Measurements from ENCODE around the gene CADPS.

CADPS gene

DNA sequence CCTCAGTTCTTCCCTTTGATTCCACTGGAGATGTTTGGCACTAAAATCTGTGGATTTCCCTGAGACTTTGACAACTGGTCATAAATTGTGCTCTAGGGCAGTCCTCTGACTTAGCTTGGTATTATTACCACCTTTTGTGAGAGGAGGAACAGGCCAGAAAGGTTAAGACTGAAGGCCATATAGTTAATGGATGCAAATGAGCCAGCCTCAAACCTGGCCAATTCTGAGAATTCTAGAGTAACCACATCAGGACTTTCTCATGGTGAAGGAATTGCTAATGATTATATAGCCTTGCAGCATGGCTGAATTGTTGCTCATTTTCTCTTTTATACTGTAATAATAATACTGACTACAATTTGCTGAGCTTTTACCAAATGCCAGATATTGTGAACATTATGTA, 162.5 kb downstream of the CADPS start:
- TF ChIP-seq YY1 (IDR thresholded peaks at IDR 0.05; ENCODE audit: insufficient read depth, insufficient read length) = no peak
- DNase-seq (ENCODE audit: low read depth, low spot score) = no peak
- H3K36me3 ChIP-seq (ENCODE audit: insufficient read depth, insufficient read length, low read length) = no peaks in the 10 kb centered on the region
- H3K4me3 ChIP-seq (ENCODE audit: insufficient read length, low read depth) = no peak overlapping the region
- H3K9ac ChIP-seq (ENCODE audit: insufficient read length, low read depth) = no peak overlapping the region
- no peaks in the 10 kb centered on the region for H3K9me3 ChIP-seq (ENCODE audit: insufficient read depth, low read length)
- no peaks in the 10 kb centered on the region for H3K4me1 ChIP-seq (ENCODE audit: insufficient read depth, insufficient read length)
- H3K27me3 ChIP-seq (ENCODE audit: insufficient read depth, insufficient read length) = no peaks in the 10 kb centered on the region

DNA sequence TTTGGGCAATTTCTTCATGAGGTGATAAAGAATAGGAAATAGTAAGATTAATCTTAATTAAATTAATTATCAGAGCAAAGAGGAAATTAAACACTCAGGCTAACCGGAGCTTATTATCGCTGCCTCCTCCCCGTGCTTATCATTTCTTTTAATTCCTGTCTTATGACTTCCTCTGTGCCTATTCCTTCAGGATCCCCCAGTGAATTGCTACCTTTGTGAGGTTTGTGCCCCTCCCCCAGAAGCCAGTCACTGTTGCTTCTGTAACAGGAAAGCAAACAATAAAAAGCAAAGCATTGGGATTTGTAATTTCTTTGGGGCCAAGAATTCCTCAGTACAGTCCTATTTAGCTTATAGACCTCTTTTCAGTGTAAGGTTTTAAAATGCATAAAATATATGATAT, 164.5 kb downstream of the CADPS start:
- Histone ChIP-seq H3K27me3 (ENCODE audit: insufficient read depth, insufficient read length) (no peaks in the 10 kb centered on the region), H3K36me3 (ENCODE audit: insufficient read depth, insufficient read length, low read length) (no peaks in the 10 kb centered on the region), H3K9ac (ENCODE audit: insufficient read length, low read depth) (no peak overlapping the region), H3K4me3 (ENCODE audit: insufficient read length, low read depth) (no peak overlapping the region), H3K4me1 (ENCODE audit: insufficient read depth, insufficient read length) (no peaks in the 10 kb centered on the region), H3K9me3 (ENCODE audit: insufficient read depth, low read length) (no peaks in the 10 kb centered on the region)
- no peak for TF ChIP-seq ZNF274 (IDR thresholded peaks at IDR 0.05; ENCODE audit: low read depth, low read length)
- TF ChIP-seq YY1 (IDR thresholded peaks at IDR 0.05; ENCODE audit: insufficient read depth, insufficient read length) = no peak
- TF ChIP-seq SUZ12 (IDR thresholded peaks at IDR 0.05; ENCODE audit: extremely low read depth, insufficient read depth, insufficient read length) = no peak
- no peak for DNase-seq (ENCODE audit: low read depth, low spot score)

DNA sequence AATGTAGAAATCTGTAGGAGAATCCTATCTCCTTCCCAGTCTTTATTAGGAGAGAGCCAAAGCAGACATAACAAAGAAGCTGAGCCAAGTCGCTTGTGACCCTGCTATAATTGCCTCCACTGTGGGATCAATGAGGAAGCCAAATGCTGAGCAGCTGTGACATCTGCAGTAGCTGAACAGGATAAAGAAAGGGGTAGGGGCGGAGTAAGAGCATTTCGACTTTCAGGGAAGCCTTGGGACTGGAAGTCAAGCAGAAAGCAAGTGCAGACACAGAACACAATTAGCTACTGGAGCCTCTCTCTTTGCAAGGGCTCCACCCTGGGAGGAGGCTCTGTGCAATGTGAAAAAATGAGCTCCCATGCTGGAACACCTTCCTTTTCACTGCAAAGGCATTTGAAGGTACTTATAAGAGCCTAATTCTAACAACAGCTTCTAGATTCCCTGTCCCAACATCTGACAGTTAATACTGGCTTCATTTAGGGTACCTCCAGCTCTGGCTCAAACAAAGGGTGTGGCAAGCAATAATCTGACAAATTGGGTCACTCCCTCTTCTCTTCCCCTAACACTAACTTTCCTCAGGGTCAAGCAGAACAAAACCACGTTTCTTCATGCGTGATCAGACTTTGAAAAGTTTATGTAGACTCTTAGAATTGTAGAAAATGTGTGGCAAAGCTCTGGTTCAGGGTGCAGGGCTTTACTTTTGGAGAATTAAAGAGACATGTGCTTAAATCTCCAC, 166.4 kb downstream of the CADPS start:
- no peak overlapping the region for H3K4me3 ChIP-seq (ENCODE audit: insufficient read length, low read depth)
- H3K4me1 ChIP-seq (ENCODE audit: insufficient read depth, insufficient read length) = no peaks in the 10 kb centered on the region
- H3K27me3 ChIP-seq (ENCODE audit: insufficient read depth, insufficient read length) = no peaks in the 10 kb centered on the region
- no peak for TF ChIP-seq ZNF274 (IDR thresholded peaks at IDR 0.05; ENCODE audit: low read depth, low read length)
- no peak for TF ChIP-seq YY1 (IDR thresholded peaks at IDR 0.05; ENCODE audit: insufficient read depth, insufficient read length)
- no peak for TF ChIP-seq SUZ12 (IDR thresholded peaks at IDR 0.05; ENCODE audit: extremely low read depth, insufficient read depth, insufficient read length)
- H3K36me3 ChIP-seq (ENCODE audit: insufficient read depth, insufficient read length, low read length) = no peaks in the 10 kb centered on the region
- no peaks in the 10 kb centered on the region for H3K9me3 ChIP-seq (ENCODE audit: insufficient read depth, low read length)
- no peak overlapping the region for H3K9ac ChIP-seq (ENCODE audit: insufficient read length, low read depth)
- DNase-seq (ENCODE audit: low read depth, low spot score) = no peak

DNA sequence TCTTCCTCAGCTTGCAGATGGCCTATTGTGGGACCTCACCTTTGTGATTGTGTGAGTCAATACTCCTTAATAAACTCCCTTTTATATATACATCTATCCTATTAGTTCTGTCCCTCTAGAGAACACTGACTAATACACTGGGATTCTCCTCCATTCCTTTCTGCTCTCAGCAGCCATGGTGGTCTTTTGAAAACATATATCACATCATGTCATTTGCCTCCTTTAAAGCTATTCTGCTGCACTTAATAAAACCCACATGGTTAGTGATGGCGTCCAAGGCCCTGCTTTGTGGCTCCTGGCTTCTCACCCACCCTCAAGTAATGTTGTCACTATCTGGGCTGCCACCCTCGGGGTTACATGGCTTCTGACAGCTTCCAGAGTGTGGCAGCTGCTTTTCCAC, 169.5 kb downstream of the CADPS start:
- H3K9me3 ChIP-seq (ENCODE audit: insufficient read depth, low read length) = no peaks in the 10 kb centered on the region
- H3K4me3 ChIP-seq (ENCODE audit: insufficient read length, low read depth) = no peak overlapping the region
- H3K9ac ChIP-seq (ENCODE audit: insufficient read length, low read depth) = no peak overlapping the region
- no peaks in the 10 kb centered on the region for H3K36me3 ChIP-seq (ENCODE audit: insufficient read depth, insufficient read length, low read length)
- TF ChIP-seq YY1 (IDR thresholded peaks at IDR 0.05; ENCODE audit: insufficient read depth, insufficient read length) (no peak), SUZ12 (IDR thresholded peaks at IDR 0.05; ENCODE audit: extremely low read depth, insufficient read depth, insufficient read length) (no peak), ZNF274 (IDR thresholded peaks at IDR 0.05; ENCODE audit: low read depth, low read length) (no peak)
- no peaks in the 10 kb centered on the region for H3K27me3 ChIP-seq (ENCODE audit: insufficient read depth, insufficient read length)
- no peak for DNase-seq (ENCODE audit: low read depth, low spot score)
- no peaks in the 10 kb centered on the region for H3K4me1 ChIP-seq (ENCODE audit: insufficient read depth, insufficient read length)

DNA sequence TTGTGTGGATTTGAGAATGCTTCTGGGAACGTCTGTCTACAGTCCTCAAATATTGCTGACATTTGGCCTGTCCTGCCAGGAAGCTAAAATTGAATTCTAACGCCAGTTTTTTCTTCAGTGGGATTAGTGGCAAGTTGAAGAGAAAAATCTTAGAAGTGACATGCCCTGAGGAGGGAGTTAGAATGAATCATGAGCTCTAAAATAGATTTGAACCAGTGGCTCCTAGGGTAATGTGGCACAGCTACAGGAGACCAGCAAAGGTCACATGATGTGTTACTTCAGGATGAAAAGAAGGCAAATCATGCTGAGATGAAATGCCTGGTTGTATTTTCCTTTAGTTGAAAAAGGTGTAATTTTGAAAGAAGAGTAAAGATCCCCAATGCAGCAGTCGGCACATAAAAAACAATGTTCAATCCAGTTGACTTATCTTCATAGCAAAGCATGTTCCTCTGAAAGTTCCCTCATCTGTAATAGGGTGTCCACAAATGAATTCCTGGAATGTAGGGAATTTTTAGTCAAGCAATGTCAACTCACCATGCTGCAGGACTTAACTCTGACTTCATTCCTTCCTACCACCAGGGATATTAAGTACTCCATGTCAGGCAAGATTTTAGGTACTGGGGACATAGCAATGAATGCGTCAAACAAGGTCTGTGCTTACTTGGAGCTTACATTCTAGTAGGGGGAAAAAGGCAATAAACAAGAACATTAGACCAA, 171.6 kb downstream of the CADPS start:
- Histone ChIP-seq H3K36me3 (ENCODE audit: insufficient read depth, insufficient read length, low read length) (no peaks in the 10 kb centered on the region), H3K9ac (ENCODE audit: insufficient read length, low read depth) (no peak overlapping the region), H3K27me3 (ENCODE audit: insufficient read depth, insufficient read length) (no peaks in the 10 kb centered on the region), H3K4me3 (ENCODE audit: insufficient read length, low read depth) (no peak overlapping the region), H3K4me1 (ENCODE audit: insufficient read depth, insufficient read length) (no peaks in the 10 kb centered on the region), H3K9me3 (ENCODE audit: insufficient read depth, low read length) (no peaks in the 10 kb centered on the region)
- DNase-seq (ENCODE audit: low read depth, low spot score) = no peak
- no peak for TF ChIP-seq ZNF274 (IDR thresholded peaks at IDR 0.05; ENCODE audit: low read depth, low read length)
- no peak for TF ChIP-seq YY1 (IDR thresholded peaks at IDR 0.05; ENCODE audit: insufficient read depth, insufficient read length)
- TF ChIP-seq SUZ12 (IDR thresholded peaks at IDR 0.05; ENCODE audit: extremely low read depth, insufficient read depth, insufficient read length) = no peak

DNA sequence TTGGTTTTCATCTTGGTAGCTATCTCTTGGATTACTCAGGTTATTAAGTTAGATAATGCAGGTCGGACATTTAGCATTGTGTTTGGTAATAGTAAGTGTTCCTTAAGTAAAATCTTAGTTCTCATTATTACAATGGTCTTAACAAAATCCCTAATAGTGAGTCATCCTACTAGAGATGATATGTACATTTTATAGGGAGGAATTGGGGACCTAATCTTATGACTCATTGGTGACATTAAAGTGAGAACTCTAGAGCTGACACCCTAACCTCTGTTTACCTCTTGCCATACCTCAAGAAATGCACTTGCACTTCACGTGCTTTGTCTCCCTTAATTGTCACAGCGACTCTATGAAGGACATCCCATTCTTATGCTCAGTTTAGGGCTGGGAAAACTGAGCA, 174.9 kb downstream of the CADPS start:
- DNase-seq (ENCODE audit: low read depth, low spot score) = no peak
- no peaks in the 10 kb centered on the region for H3K4me1 ChIP-seq (ENCODE audit: insufficient read depth, insufficient read length)
- no peak overlapping the region for H3K4me3 ChIP-seq (ENCODE audit: insufficient read length, low read depth)
- H3K9me3 ChIP-seq (ENCODE audit: insufficient read depth, low read length) = no peaks in the 10 kb centered on the region
- no peaks in the 10 kb centered on the region for H3K27me3 ChIP-seq (ENCODE audit: insufficient read depth, insufficient read length)
- H3K36me3 ChIP-seq (ENCODE audit: insufficient read depth, insufficient read length, low read length) = no peaks in the 10 kb centered on the region
- TF ChIP-seq SUZ12 (IDR thresholded peaks at IDR 0.05; ENCODE audit: extremely low read depth, insufficient read depth, insufficient read length) (no peak), ZNF274 (IDR thresholded peaks at IDR 0.05; ENCODE audit: low read depth, low read length) (no peak), YY1 (IDR thresholded peaks at IDR 0.05; ENCODE audit: insufficient read depth, insufficient read length) (no peak)
- no peak overlapping the region for H3K9ac ChIP-seq (ENCODE audit: insufficient read length, low read depth)

DNA sequence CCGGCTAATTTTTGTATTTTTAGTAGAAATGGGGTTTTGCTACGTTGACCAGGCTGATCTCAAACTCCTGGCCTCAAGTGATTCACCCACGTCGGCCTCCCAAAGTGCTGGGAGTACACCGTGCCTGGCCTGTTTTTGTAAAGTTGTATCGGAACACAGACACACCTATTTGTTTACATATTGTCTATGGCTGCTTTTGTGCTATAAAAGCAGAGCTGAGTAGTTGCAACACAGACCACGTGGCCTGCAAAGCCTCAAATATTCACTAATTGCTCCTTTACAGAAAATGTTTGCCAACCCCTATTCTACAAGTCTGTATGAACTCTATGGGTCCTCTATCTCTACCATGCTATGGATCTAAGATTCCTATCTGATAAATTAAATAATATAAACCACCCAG, 175.5 kb downstream of the CADPS start:
- Histone ChIP-seq H3K9me3 (ENCODE audit: insufficient read depth, low read length) (no peaks in the 10 kb centered on the region), H3K9ac (ENCODE audit: insufficient read length, low read depth) (no peak overlapping the region), H3K27me3 (ENCODE audit: insufficient read depth, insufficient read length) (no peaks in the 10 kb centered on the region), H3K4me1 (ENCODE audit: insufficient read depth, insufficient read length) (no peaks in the 10 kb centered on the region), H3K4me3 (ENCODE audit: insufficient read length, low read depth) (no peak overlapping the region), H3K36me3 (ENCODE audit: insufficient read depth, insufficient read length, low read length) (no peaks in the 10 kb centered on the region)
- TF ChIP-seq SUZ12 (IDR thresholded peaks at IDR 0.05; ENCODE audit: extremely low read depth, insufficient read depth, insufficient read length) (no peak), YY1 (IDR thresholded peaks at IDR 0.05; ENCODE audit: insufficient read depth, insufficient read length) (no peak), ZNF274 (IDR thresholded peaks at IDR 0.05; ENCODE audit: low read depth, low read length) (no peak)
- no peak for DNase-seq (ENCODE audit: low read depth, low spot score)
